Glomerular visceral epithelial cell (primary cell): ENCODE results near the gene CST3.

Experiments
- DNase-seq: peaks from one replicate; pipeline ENCODE4 v3.0.0-alpha.2; 2016; ENCODE audit errors: extremely low spot score

The CST3 gene

DNA sequence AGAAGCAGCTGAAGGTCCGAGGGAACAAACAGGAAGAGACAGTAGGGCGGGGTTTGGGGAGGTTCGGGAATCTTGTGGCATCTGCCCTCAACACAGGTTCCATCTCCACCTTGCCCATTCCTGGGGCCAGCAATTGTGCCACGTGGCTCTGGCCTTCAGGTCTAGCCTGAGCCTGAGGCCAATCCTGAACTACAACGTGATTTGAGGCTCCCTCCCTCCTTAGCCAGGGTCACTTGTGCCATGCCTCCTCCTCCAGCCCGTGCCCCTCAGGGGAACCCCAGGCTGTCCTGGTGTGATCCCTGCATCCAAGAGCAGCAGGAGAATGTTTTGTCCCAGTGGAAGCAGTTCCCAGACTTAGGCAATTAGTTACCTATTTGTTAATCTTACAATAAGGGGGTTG, 35.1 kb downstream of the CST3 start:
- DNase-seq = no peak

DNA sequence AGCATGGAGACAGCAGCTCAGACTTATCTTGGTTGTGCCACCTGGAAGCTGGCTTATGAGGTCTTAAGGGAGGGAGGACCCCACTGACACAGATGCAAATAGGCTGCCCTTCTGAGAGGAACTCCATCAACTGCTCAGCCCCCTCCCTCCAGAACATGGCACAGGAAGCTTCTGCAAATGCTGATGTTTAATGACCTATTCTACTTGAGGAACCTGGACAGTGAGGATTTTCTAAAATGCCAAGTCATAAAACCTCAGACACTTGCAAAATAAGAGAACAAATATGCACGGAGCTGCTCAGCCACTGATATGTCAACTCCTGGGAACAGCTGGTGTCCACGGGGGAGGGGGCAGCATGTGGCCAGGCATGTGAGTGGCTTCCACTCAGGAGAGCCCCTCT, 35.5 kb downstream of the CST3 start:
- DNase-seq = no peak

DNA sequence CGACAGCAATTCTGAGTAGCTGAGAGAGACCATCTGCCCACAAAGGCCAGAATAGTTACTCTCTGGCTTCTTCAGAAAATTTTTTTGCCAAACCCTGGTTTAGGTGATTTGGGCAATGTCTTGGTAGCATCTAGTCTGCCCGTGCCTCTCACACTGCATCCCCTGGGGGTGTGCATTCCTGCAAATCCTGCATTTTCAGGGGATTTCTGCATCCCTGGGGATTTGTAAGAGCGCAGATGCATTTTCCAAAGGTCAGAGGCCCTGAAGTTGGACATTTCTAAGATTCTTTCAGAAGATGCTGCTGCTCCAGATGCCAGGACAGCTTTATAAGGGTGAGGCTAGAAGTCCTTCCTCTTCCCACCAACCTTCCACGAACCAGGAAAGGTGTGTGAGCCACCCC, 36.0 kb downstream of the CST3 start:
- DNase-seq = no peak

DNA sequence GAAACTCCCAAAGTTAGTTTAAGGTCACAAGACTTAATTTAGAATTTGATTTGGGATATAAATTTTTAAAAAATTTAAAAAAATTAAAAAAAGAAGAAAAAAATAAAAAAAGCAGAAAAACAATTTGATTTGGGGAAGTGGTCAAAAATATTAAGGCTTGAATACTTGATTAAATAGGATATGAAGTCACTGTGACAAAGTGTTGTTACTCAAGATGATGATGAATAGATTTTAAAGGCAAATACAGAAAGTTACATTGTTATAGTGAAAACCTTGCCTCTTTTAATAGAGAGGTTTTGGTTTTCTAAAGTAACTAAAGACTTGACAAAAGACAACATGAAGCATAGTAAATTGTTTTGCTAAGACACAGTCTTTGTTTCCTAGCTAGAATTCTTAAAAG, 39.3 kb downstream of the CST3 start:
- DNase-seq = no peak

DNA sequence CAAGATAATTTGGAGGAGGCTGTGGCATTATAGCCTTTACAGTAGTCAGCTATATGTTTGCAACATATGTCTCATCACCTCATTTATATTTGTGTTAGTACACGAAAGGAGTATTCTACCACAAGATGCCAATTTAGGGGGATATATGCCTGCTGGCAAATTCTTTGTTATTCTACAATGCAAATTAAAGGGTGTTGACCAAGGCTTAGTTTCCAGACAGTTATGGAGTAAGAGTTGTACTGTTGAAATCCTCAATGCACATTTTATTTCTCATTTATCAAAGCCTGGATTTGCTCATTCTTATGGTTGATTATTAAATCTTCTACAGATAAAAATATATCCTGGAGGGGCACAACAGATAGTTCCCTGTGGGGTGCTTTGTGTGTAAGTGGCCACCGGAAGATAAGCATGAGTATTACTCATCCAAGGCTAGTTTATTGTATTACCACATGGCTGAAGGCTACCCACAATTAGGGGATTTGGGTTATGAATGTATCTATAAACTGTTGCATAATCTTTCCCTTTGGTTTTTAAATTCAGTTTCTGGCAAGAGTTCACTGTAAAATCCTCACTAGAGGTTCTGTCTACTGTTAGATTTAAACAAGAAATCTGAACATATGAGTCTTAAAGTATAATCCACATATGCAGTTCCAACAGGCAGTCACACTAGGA, 41.0 kb downstream of the CST3 start:
- DNase-seq = no peak

DNA sequence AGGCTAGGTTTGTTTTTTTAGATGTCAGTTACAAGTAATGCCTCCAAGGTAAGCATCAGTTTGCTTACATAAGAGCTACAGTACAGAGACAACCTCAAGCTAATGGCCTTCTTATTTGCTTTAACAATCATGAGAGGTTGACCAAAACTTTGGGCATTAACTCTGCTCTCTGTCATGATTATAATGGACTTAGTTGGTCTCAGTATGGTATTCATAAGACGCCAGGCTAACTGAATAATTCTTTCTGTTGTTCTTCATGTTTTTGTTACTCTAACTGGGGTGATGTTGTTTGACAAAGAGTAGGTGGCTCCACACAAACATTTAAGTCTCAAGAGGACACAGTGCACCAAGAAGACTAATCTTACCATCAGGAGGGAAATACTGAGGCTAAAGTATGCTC, 41.8 kb downstream of the CST3 start:
- DNase-seq = no peak

DNA sequence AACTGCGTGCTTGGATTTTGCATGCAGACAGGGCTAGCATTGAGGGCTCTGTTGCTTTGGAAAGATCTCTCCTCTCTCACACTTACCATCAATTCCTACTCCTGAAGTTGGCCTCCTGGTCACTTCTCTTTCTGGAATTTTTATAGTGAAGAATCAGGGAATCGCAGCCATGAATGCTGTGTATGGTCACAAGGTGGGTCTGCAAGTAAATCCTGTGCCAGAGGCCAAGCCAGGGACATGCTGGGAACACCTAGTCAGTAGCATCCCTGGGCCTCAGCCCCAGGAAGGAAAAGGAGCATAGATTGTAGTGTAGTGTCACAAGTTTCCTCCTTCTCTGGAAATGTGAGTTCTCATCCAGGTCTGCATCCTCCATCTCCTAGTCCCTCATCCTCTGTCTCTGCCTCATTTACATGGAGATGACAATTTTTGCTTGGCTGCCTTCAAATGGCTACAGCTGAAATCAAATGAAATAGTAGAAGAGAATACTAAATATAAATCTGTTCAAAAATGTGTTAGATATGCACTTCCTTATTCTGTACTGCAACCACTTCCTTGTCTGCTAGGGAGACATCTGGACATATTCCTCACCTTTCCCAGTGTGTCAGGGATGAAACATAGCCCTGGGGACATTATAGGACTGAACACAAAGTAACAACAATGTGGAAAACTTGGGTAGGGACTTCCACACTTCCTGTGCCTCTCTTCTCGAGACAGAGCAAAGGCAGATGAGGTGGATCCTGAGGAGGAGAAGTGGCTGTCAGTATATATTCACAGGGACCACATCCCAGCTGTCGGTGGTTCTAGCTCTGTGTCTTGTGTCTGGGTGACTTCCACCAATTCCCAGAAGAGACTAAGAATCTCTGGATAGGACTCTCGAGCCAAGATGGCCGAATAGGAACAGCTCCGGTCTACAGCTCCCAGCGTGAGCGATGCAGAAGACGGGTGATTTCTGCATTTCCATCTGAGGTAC, 49.0 kb downstream of the CST3 start:
- DNase-seq = no peak

DNA sequence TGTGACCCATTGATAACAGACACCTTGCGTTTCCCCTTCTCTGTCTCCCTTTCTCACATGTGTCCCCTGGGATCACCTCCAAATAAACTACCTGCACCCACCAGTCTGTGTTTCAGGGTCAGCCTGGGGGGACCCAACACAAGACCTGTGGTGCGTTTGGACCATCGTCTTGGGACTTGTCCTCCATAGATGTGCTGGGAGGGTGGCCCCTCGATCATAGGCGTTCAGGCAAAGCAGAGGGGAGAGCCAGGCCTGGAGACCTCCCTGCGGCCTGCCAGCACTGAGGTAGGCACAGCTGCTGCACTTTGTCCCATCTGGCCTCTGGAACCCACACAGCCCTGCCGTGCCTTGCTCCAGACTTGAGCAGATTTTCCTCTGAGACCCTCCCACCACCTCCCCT, 50.1 kb downstream of the CST3 start:
- no peak for DNase-seq

DNA sequence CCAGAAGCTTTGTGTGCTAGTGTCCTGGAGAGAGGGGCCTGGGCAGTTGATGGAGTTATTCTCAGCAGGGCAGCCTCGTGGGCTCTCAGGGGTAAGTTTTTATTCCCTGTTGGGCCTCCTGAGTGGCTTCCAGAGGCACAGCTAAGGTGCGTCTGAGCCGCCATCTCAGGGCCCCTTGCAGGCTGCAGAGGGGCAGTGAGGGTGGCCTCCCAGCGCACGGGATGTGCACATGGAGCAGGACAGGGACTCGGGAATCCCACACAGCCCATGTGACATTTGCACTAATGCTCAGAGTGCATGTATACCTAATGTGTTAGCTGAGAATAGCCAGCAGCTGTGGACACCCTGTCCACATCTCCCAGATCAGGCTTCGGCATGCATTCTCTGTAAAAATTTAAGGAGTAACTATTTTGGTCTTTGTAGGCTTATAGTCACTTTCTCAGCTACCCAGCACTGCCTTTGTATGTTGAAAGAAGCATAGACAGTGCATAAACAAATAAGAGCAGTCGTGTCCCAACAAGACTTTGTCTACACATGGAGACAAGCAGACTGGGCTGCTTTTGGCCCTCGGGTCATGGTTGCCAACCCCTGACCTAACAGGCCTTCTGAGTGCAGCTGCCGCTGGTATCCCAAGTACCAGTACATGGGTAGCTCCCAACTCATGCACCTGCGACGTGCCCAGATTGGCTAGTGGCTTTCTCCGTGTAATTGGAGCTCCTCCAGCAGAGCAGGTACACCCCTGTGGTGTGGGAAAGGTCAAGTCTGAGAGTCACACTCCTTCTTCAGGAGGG, 50.8 kb downstream of the CST3 start:
- DNase-seq = no peak

DNA sequence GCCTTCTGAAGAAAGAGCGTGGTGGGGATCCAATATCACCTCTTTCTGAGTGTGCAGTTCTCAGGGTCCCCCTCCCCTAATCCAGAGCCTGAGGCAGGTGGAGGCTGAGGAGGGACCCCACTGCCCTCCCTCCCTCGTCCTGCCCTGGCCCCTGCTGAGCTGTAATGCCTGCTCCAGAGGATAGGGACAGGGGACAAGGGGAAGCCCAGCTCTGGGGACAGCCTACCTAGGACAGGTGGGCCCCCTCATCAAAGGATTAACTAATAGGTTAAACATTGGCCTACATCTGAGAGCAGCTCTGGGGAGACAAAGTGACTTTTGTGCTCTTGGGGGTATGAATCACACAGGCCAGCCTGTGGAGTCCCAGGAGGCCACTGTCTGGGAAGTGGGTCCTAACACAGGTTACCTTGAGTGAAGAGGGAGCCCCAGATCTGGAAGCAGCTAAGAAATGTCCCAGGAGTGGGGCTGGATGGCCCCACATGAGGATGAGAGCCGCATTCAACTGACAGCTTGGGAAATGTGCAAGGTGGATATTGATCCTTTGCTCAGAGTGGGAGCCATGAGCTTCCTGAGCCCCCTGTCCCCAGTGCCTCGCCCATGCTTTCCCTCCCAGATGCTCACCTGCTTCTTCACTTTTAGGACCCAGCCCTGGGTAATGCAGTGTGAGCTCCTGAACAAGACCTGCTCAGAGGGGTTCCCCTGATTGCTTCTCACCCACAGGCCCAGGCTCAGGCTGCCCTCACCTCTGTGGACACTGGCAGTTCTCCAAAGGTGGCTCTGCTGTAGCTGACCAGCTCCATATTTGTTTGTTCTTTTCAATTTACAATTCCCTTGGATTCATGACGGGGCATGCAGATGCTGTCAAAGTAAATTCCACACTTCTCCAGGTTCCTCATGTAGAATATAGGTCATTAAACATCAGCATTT, 51.7 kb downstream of the CST3 start:
- no peak for DNase-seq

DNA sequence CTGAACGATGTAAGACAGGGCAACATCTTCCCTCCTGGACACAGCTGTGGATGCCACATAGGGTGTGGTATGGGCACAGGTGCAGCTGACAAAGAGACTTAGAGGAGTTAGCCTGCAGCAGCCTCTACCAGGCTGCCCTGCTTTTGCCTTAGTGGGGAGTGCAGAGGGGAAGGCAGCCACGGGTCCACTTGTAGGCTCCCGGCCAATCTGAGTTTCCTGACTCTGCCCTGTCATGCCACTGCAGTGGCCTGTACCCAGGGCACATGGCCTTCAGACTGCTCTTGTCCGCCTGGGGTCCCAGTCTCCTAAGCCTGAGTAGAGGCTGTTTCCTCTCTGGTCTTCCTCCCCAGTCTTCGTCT, 52.3 kb downstream of the CST3 start:
- no peak for DNase-seq

DNA sequence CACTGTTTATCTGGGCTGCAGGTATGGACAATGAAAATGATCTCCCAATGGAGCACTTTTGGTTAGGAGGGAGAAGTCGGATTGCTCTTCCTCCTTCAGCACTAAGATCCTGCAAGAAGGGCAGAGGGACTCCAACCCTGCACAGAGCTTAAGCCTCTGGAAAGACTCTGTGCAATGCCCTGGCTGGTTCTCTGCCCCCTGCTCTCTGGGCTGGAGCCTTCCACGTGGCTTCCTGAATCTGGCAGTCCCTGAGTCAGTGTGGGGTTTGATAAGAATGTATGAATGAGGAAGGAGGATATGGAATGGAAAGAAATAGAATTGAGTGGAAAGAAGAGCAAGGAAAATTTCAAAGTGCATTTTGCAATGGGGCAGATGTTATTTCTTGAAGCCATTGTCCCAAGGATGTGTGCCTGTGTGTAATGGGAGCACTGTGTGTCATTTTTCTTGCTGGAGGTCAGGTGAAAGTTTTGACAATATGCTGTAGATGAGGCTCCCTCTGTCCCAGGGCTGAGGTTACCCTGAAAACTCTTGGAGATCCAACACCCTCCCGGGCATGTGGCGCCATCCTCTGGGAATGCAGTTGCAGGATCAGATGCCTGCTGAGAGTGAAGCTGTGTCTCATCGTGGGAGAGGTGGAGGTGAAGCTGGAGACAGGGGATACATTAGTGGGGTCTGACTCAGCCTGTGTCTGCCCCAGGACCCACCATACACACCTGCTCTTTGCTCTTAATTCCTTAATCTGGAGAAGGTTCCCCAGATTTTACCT, 53.1 kb downstream of the CST3 start:
- DNase-seq = no peak
